Naive thymus-derived CD4-positive, alpha-beta T cell (primary cell): ENCODE data around the gene CRADD. TPM values are rescaled to one million over a fixed set of nuclear protein-coding genes. Genes with fewer than 3 reads are reported as not detected.
A peak's percentile ranks its signal among the peaks of the same experiment; 100 is the strongest.

Experiments
- ATAC-seq: fragments of 150-1000 bp; cut with Tn5 transposase; 2 replicates; pipeline ENCODE4 v1.10.0; 2021; ENCODE audit warnings: mild to moderate bottlenecking, moderate library complexity
- CTCF ChIA-PET: fragments of 350-600 bp; sonication (Branson Sonifier 250); formaldehyde crosslinking; loops from one replicate; lab custom pipeline; 2021; ENCODE audit warnings: antibody characterized with exemption; lab: Charles Lee
- POLR2A ChIA-PET: fragments of 350-600 bp; sonication (Branson Sonifier 250); formaldehyde crosslinking; loops from one replicate; lab custom pipeline; 2021; ENCODE audit warnings: antibody characterized with exemption, inconsistent platforms; lab: Charles Lee
- DNase-seq, 9 donors: peaks; one replicate each; pipeline versions ENCODE4 v3.0.0 to v3.0.0-alpha.2; 2020 to 2022; ENCODE audit warnings: mixed read lengths in 1 of 9
- H3K27ac ChIP-seq: one replicate; pipeline ENCODE4 v1.7.0; 2013; ENCODE audit warnings: mild to moderate bottlenecking, low read depth, low read length, moderate library complexity
- H3K27me3 ChIP-seq, 2 donors: one replicate each; pipeline ENCODE4 v1.7.0; 2013; ENCODE audit warnings: low read length in 2 of 2, mild to moderate bottlenecking in 2 of 2, moderate library complexity in 2 of 2; ENCODE audit not compliant: control insufficient read depth in 2 of 2, insufficient read depth in 2 of 2
- H3K36me3 ChIP-seq, 3 experiments: 1 replicate in 2 of 3; 2 replicates in 1 of 3; pipeline ENCODE4 v1.7.0; 2013; ENCODE audit warnings: low read length in 3 of 3, mild to moderate bottlenecking in 3 of 3, moderate library complexity in 1 of 3; ENCODE audit not compliant: insufficient read depth in 3 of 3, control insufficient read depth in 2 of 3
- H3K4me1 ChIP-seq, 2 donors: one replicate each; pipeline ENCODE4 v1.7.0; 2013; ENCODE audit warnings: low read length in 2 of 2, mild to moderate bottlenecking in 2 of 2, moderate library complexity in 1 of 2; ENCODE audit not compliant: control insufficient read depth in 2 of 2, insufficient read depth in 2 of 2
- H3K4me3 ChIP-seq: 2 replicates; pipeline ENCODE4 v1.7.0; 2013; ENCODE audit warnings: mild to moderate bottlenecking, low read length
- H3K9me3 ChIP-seq, 3 experiments: 1 replicate in 2 of 3; 2 replicates in 1 of 3; pipeline ENCODE4 v1.7.0; 2013; ENCODE audit warnings: low read length in 3 of 3; ENCODE audit not compliant: control insufficient read depth in 2 of 3
- H3K27ac Mint-ChIP-seq, 9 donors: one replicate each; pipeline ENCODE4 v1.8.0; 2020 to 2022; ENCODE audit warnings: mixed read lengths in 9 of 9, mild to moderate bottlenecking in 8 of 9, moderate library complexity in 5 of 9, inconsistent platforms in 2 of 9
- H3K27me3 Mint-ChIP-seq, 5 donors: one replicate each; pipeline ENCODE4 v1.8.0; 2021 to 2022; ENCODE audit warnings: mixed read lengths in 5 of 5, mild to moderate bottlenecking in 1 of 5
- H3K36me3 Mint-ChIP-seq, 5 donors: one replicate each; pipeline ENCODE4 v1.8.0; 2020 to 2022; ENCODE audit warnings: mixed read lengths in 5 of 5, mild to moderate bottlenecking in 3 of 5, inconsistent platforms in 1 of 5
- H3K4me1 Mint-ChIP-seq, 7 donors: one replicate each; pipeline ENCODE4 v1.8.0; 2020 to 2022; ENCODE audit warnings: mixed read lengths in 7 of 7, mild to moderate bottlenecking in 3 of 7, inconsistent platforms in 1 of 7
- H3K4me3 Mint-ChIP-seq, 10 donors: one replicate each; pipeline ENCODE4 v1.8.0; 2020 to 2022; ENCODE audit warnings: mild to moderate bottlenecking in 10 of 10, mixed read lengths in 10 of 10, moderate library complexity in 6 of 10, inconsistent platforms in 2 of 10
- H3K9me3 Mint-ChIP-seq, 11 donors: one replicate each; pipeline ENCODE4 v1.8.0; 2020 to 2022; ENCODE audit warnings: mixed read lengths in 11 of 11, mild to moderate bottlenecking in 4 of 11, inconsistent platforms in 1 of 11, moderate library complexity in 1 of 11
- intact Hi-C, 2 donors: fragments of 100-400 bp; cut with micrococcal nuclease; formaldehyde crosslinking; loops; one replicate each; pipeline ENCODE4 v1.15.1; 2023
- polyA plus RNA-seq, 2 donors: library from polyadenylated mRNA; unstranded; fragments of 300-500 nt; fragmentation: Illumina TruSeq; gene quantifications; one replicate each; pipeline ENCODE4 v1.2.3, GENCODE V29; 2021
- total RNA-seq, 6 experiments: library from RNA in 5 of 6; stranded (reverse) in 5 of 6; gene quantifications; 1 replicate in 5 of 6; 2 replicates in 1 of 6; pipeline ENCODE4 v1.2.3 and lab custom pipeline; 2021 to 2026

CRADD gene
- total and polyA plus RNA-seq, 7 experiments from 2014 or later: 11.4 to 17.1 (median 13.8) TPM

DNA sequence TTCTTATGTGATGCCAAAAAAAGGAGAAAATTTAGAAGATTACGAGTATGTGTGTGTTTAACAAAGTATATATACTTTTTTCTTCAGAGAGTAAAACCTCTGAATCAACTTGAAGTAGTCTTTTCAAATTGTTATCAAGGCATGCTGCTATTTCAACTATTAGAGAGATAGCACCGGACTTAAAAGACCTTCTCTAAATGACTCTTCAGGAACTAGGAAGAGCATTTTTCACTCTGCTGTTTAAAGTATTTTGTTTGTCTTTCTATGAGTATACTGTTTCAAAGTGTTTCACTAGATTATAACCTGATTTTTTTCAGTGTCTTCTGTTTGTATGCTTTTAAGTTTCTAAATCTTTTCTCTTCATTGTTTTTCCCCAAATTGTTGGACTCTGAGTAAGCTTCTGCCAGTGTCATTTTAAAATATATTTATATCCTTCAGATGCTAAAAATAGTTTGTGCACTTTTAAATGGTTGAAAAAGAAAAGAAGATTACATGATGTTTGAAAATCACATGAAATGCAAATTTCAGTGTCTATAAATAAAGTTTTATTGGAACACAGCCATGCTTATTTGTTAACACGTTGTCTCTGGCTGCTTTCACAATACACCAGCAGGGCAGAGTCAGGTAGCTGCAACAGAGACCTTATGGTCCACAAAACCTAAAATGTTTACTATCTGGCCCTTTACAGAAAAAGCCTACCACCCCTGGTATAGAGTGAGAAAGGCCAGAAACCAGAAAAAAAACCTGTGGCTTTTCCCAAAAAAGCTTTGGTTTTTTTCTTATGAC, 21.3 kb downstream of the CRADD start:
- no peak overlapping the region for H3K27ac ChIP-seq
- CTCF ChIA-PET: no interaction called here
- H3K27me3 Mint-ChIP-seq: no peaks in the 10 kb centered on the region
- H3K4me3 Mint-ChIP-seq: no peak overlapping the region
- POLR2A ChIA-PET: interaction anchor here (1.4 kb wide), 1 partner anchor 44 kb away, joined by 3 read pairs; no protein-coding TSS in a partner anchor
- H3K27me3 ChIP-seq: no peaks in the 10 kb centered on the region
- H3K9me3 Mint-ChIP-seq: peaks cover 0 to 6% (median 2%) of the 10 kb centered on the region in 11 donors
- intact Hi-C loops: no loop called here
- H3K4me1 ChIP-seq: no peaks in the 10 kb centered on the region
- no peaks in the 10 kb centered on the region for H3K9me3 ChIP-seq
- no peak overlapping the region for H3K4me3 ChIP-seq
- ATAC-seq (no peak), DNase-seq (no peak)
- peak overlapping the region in 1 of 9 donors; percentile 53 for H3K27ac Mint-ChIP-seq
- H3K36me3 ChIP-seq: no peaks in the 10 kb centered on the region
- peaks cover 6 to 41% (median 25%) of the 10 kb centered on the region in 7 donors for H3K4me1 Mint-ChIP-seq
- peaks cover 0 to 17% (median 10%) of the 10 kb centered on the region in 5 donors for H3K36me3 Mint-ChIP-seq

DNA sequence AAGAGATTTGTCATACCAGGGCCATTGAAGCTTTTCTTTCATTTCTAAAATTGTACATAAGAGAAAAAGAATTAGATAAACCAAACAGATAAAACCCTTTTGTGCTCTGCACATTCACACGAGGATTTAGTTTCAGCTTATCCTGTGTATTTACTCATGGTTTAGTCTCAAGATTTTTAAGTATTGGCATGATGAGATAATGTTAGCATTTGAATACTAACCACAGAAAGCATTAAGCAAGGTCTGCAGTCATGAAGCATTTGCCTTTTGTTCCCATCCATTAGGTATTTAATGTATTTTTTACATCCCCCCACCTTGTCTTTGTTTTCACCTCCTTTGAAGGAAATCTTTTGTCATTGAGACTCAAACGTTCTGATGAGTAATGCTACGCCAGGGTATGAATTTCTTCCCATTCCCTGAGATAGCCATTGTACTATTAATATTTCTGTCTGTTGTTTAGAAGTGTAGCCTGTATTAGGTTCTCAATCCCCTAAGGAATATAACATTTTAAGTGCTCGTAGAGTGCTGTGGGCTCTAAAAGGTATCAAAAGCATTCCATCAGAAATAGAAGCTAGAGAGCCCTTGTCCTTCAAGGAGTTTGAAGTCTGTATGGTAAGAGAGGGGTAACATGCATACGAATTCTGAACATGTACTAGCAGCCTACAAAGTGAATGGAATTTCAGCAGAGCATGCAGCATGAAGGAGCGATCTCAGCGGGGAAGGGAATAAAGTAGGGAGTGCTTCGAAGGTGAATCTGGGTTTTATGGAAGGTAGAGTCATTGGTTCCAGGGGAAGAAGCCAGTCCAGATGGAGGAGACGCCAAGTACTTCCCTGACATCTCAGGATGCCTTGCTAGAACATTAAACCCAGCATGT, 22.3 kb downstream of the CRADD start:
- H3K27ac ChIP-seq: no peak overlapping the region
- Mint-ChIP-seq H3K27me3 (no peaks in the 10 kb centered on the region), H3K27ac (peak overlapping the region in 1 of 9 donors; percentile 1), H3K4me3 (no peak overlapping the region), H3K4me1 (peaks cover 9 to 45% (median 30%) of the 10 kb centered on the region in 7 donors), H3K9me3 (no peaks in the 10 kb centered on the region), H3K36me3 (peaks cover 4 to 17% (median 8%) of the 10 kb centered on the region in 5 donors)
- H3K9me3 ChIP-seq: no peaks in the 10 kb centered on the region
- ChIA-PET CTCF (no interaction called here), POLR2A (interaction anchor here (1.4 kb wide), 1 partner anchor 43 kb away, joined by 3 read pairs; no protein-coding TSS in a partner anchor)
- H3K4me3 ChIP-seq: no peak overlapping the region
- DNase-seq (no peak), ATAC-seq (no peak)
- no peaks in the 10 kb centered on the region for H3K4me1 ChIP-seq
- intact Hi-C loops: no loop called here
- H3K27me3 ChIP-seq: no peaks in the 10 kb centered on the region
- no peaks in the 10 kb centered on the region for H3K36me3 ChIP-seq

DNA sequence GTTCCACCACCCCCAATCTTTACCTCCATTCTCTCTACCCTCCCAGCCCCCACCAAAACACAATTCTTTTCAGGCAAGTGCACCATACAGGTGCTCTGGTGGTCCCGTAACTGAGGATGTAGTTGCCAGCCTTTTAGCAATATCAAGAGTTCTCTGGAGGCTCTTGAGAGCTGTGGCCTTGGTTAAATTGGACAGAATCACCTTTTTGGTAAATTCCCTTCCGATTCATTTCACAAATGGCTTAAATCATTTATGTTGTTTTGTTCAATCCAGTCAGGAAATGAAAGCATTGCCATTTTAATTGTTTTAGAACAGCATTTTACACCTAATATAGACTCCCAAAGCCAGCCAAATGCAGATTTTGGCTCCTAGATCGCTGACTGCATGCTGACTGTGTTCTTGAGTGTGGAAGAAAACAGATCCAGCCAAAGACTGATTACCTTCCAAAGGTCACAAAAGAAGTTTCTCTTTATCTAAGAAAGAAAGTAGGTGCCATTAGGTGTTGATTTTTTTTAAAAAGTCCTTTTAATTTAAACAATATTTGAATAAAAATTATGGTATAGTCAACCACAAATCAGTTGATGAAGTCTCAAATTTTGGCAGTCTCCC, 25.6 kb downstream of the CRADD start:
- POLR2A ChIA-PET: no interaction called here
- Mint-ChIP-seq H3K27me3 (no peaks in the 10 kb centered on the region), H3K4me1 (peaks cover 9 to 56% (median 28%) of the 10 kb centered on the region in 7 donors), H3K9me3 (peaks cover 0 to 6% (median under 1%) of the 10 kb centered on the region in 11 donors), H3K4me3 (no peak overlapping the region), H3K27ac (no peak overlapping the region), H3K36me3 (peaks cover 9 to 23% (median 16%) of the 10 kb centered on the region in 5 donors)
- intact Hi-C loops: no loop called here
- DNase-seq (no peak), ATAC-seq (no peak)
- no peak overlapping the region for H3K4me3 ChIP-seq
- no peaks in the 10 kb centered on the region for H3K36me3 ChIP-seq
- CTCF ChIA-PET: no interaction called here
- H3K27ac ChIP-seq: no peak overlapping the region
- no peaks in the 10 kb centered on the region for H3K27me3 ChIP-seq
- H3K9me3 ChIP-seq: no peaks in the 10 kb centered on the region
- no peaks in the 10 kb centered on the region for H3K4me1 ChIP-seq

- no peak for ATAC-seq
- no peak overlapping the region for H3K27ac Mint-ChIP-seq
These were observed 26.9 kb downstream of the CRADD start for GRCh38 chr12:93704122-93704521.

DNA sequence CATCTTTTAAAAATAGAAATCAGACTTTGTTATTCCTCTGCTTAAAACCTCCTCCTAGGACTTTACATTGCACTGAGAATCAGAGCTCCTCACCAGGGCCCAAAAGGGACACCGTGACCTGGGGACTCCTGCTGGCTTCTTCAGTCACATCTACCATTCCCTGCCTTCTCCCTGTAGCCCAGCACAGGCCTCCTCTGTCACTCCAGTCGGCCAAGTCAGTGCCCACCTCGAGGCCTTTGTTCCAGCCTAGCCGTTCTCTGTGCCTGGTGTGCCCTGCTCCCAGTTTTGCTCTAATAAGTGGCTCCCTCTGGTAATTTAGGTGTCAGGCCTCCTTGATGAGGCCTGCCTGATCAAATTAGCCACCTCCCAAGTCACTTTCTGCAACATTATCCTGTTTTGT, 27.4 kb downstream of the CRADD start:
- H3K9me3 Mint-ChIP-seq: peaks cover 8 to 24% (median 12%) of the 10 kb centered on the region in 11 donors
- intact Hi-C loops: no loop called here
- ChIA-PET POLR2A (no interaction called here), CTCF (no interaction called here)
- H3K27me3 Mint-ChIP-seq: no peaks in the 10 kb centered on the region
- H3K36me3 ChIP-seq: no peaks in the 10 kb centered on the region
- ATAC-seq (no peak), DNase-seq (no peak)
- no peak overlapping the region for H3K4me3 ChIP-seq
- peak overlapping the region in 1 of 9 donors; percentile 47 for H3K27ac Mint-ChIP-seq
- H3K4me1 ChIP-seq: no peaks in the 10 kb centered on the region
- no peak overlapping the region for H3K27ac ChIP-seq
- peaks cover 0 to 5% (median under 1%) of the 10 kb centered on the region in 3 experiments for H3K9me3 ChIP-seq
- H3K4me1 Mint-ChIP-seq: peaks cover 6 to 48% (median 28%) of the 10 kb centered on the region in 7 donors
- no peaks in the 10 kb centered on the region for H3K27me3 ChIP-seq
- H3K4me3 Mint-ChIP-seq: no peak overlapping the region
- peaks cover 15 to 40% (median 34%) of the 10 kb centered on the region in 5 donors for H3K36me3 Mint-ChIP-seq

More at GRCh38 chr12:93704122-93704521, 26.9 kb downstream of the CRADD start:
- DNase-seq: no peak
- intact Hi-C loops: no loop called here
- H3K36me3 Mint-ChIP-seq: peaks cover 15 to 36% (median 29%) of the 10 kb centered on the region in 5 donors
- H3K4me1 Mint-ChIP-seq: peaks cover 7 to 53% (median 28%) of the 10 kb centered on the region in 7 donors
- ChIA-PET POLR2A (no interaction called here), CTCF (no interaction called here)
- H3K4me1 ChIP-seq: no peaks in the 10 kb centered on the region
- peaks cover 5 to 19% (median 8%) of the 10 kb centered on the region in 11 donors for H3K9me3 Mint-ChIP-seq
- H3K27ac ChIP-seq: no peak overlapping the region
- no peaks in the 10 kb centered on the region for H3K27me3 ChIP-seq
- no peak overlapping the region for H3K4me3 Mint-ChIP-seq
- H3K36me3 ChIP-seq: no peaks in the 10 kb centered on the region
- no peak overlapping the region for H3K4me3 ChIP-seq
- H3K9me3 ChIP-seq: peaks cover 0 to under 1% (median 0%) of the 10 kb centered on the region in 3 experiments
- no peaks in the 10 kb centered on the region for H3K27me3 Mint-ChIP-seq

GRCh38 chr12:93705237-93705636, 28.1 kb downstream of the CRADD start:
- no peak for ATAC-seq
- Histone ChIP-seq H3K4me1 (no peaks in the 10 kb centered on the region), H3K4me3 (no peak overlapping the region), H3K27ac (no peak overlapping the region), H3K9me3 (peaks cover 0 to 10% (median 5%) of the 10 kb centered on the region in 3 experiments), H3K27me3 (no peaks in the 10 kb centered on the region), H3K36me3 (no peaks in the 10 kb centered on the region)
- intact Hi-C loops: no loop called here
- DNase-seq: no peak
- Mint-ChIP-seq H3K36me3 (peaks cover 15 to 45% (median 38%) of the 10 kb centered on the region in 5 donors), H3K4me3 (no peak overlapping the region), H3K9me3 (peaks cover 8 to 30% (median 17%) of the 10 kb centered on the region in 11 donors), H3K27me3 (no peaks in the 10 kb centered on the region), H3K27ac (no peak overlapping the region), H3K4me1 (peaks cover 6 to 44% (median 24%) of the 10 kb centered on the region in 7 donors)
- POLR2A ChIA-PET: no interaction called here
- CTCF ChIA-PET: no interaction called here
